Endometrium (tissue), 2 donors: ENCODE measurements around the gene TLE4.
A peak's percentile ranks its signal among the peaks of the same experiment; 100 is the strongest.

Experiments
- FAIRE-seq: peaks from 2 replicates; lab custom pipeline; 2012; peaks lifted over from hg19 to GRCh38; lab: Jason Lieb, UNC
- donor health status: control.
- donor health status: control.

The TLE4 gene

GRCh38 chr9:79665369-79665768 is 93.6 kb downstream of the TLE4 start:
- FAIRE-seq = no peak

- FAIRE-seq = no peak
Measured at GRCh38 chr9:79665931-79666330, 94.2 kb downstream of the TLE4 start.

- no peak for FAIRE-seq
Measured at GRCh38 chr9:79667120-79667519, 95.4 kb downstream of the TLE4 start.

GRCh38 chr9:79667817-79668436 is 96.2 kb downstream of the TLE4 start:
- FAIRE-seq = no peak

GRCh38 chr9:79668956-79669355 is 97.2 kb downstream of the TLE4 start:
- FAIRE-seq = no peak

GRCh38 chr9:79670269-79670961 is 98.7 kb downstream of the TLE4 start:
- no peak for FAIRE-seq

- FAIRE-seq = no peak
Measured at GRCh38 chr9:79671558-79671957, 99.8 kb downstream of the TLE4 start.

- no peak for FAIRE-seq
Measured at GRCh38 chr9:79672236-79672635, 100.5 kb downstream of the TLE4 start.

GRCh38 chr9:79672891-79673290 is 101.1 kb downstream of the TLE4 start:
- no peak for FAIRE-seq

GRCh38 chr9:79673614-79674013 is 101.8 kb downstream of the TLE4 start:
- FAIRE-seq = no peak

- FAIRE-seq = no peak
Measured at GRCh38 chr9:79674052-79674777, 102.5 kb downstream of the TLE4 start.

- FAIRE-seq = no peak
Measured at GRCh38 chr9:79681576-79681975, 109.8 kb downstream of the TLE4 start.

- FAIRE-seq = no peak
Measured at GRCh38 chr9:79682076-79682736, 110.4 kb downstream of the TLE4 start.

GRCh38 chr9:79684059-79684458 is 112.3 kb downstream of the TLE4 start:
- FAIRE-seq = no peak

- FAIRE-seq = no peak
Measured at GRCh38 chr9:79684711-79685575, 113.2 kb downstream of the TLE4 start.

GRCh38 chr9:79685577-79685976 is 113.8 kb downstream of the TLE4 start:
- peak; percentile 91 for FAIRE-seq

GRCh38 chr9:79686381-79687130 is 114.8 kb downstream of the TLE4 start:
- FAIRE-seq = no peak

- no peak for FAIRE-seq
Measured at GRCh38 chr9:79687131-79687447, 115.3 kb downstream of the TLE4 start.

- FAIRE-seq = peak; percentile 77
Measured at GRCh38 chr9:79688363-79688762, 116.6 kb downstream of the TLE4 start.

- no peak for FAIRE-seq
Measured at GRCh38 chr9:79689576-79689975, 117.8 kb downstream of the TLE4 start.

GRCh38 chr9:79691496-79691895 is 119.7 kb downstream of the TLE4 start:
- no peak for FAIRE-seq
